HUDEP-2 (cell line): Measurements from ENCODE around the gene SLC6A6.

ENCODE experiments used
- DNase-seq, 76 experiments: peaks; one replicate each; lab custom pipeline; 2025; ENCODE audit not compliant: unreplicated experiment in 76 of 76; lab: John Stamatoyannopoulos, UW

Gene SLC6A6

GRCh38 chr3:14451844-14452739 is 49.7 kb downstream of the SLC6A6 start:
- no peak for DNase-seq

DNA sequence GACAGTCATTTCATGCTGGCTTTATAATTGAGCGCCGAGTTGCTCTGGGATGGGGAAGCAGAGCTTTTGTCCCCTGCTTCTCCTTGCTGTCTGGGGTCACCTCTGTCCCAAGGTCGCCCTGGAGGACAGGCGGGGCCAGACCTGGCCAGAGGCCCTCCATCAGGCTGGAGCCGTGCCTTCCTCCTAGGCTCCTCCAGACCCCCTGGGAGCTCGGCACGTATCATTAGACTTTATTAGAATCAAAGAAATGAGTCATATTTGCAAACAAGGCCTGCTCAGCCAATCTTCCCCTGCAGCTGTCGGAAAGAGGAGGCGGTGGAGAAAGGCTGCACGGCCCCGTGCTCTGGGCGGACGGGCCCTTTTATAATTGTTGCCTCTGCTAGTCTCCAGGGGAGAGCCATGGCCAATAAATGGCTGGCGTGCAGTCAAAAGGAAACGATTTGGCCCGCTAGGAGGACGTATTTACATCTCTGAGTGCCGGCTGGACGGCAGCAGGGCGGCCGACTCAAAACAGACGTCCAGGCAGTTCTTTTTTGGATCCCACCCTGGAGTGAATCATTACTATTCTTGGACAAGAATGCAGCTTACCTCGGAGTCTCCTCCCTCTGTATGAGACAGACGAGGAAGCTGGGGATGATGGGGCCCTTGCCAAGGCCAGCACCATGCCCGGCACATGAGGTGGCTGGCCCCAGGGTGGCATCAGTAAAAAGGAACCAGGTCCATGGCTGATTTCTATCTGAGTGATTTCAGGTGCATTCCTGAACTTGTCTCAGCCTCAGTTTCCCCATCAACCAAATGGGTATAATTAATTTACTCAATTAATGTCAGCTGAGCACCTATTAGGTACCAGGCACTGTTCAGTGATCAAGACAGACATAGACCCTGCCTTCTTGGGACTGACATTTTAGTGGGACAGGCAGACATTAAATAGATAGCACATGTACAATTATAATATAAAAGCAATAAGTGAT is 50.6 kb downstream of the SLC6A6 start:
- DNase-seq = no peak

DNA sequence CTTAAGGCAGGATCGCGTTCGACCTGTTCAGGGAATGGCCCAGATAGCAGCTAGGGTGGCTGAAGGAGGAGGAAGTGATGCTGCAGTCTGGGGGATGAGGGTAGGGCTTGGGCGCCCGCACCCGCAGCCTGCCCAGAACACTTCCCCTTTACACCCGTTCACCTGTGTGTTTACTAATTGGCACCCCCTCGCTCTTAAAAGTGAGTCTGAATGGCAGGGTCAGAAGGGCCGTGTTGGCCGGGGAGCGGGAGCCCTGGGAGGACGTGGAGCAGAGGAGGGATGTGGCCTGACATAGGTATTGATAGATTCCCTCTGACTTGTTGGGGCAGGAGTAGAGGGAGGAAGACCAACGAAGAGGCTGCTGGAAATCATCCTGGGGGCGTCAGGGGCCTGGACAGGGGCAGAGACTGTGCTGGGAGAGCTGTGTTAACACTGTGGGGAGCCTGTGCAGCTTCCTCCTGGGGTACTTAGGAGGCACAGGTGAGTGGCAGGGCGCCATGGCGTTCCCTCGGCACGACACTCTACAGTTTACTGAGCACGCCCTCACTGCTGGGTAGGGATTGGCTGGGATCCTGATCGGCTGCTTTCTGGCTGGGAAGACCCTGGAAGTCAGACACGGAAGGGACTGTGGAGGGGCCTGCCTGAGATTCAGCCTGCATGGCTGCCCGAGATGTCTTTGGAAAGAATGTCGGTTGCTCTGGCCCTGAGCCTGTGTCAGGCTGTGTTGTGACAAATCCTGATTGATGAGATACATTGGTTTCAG is 51.7 kb downstream of the SLC6A6 start:
- no peak for DNase-seq

DNA sequence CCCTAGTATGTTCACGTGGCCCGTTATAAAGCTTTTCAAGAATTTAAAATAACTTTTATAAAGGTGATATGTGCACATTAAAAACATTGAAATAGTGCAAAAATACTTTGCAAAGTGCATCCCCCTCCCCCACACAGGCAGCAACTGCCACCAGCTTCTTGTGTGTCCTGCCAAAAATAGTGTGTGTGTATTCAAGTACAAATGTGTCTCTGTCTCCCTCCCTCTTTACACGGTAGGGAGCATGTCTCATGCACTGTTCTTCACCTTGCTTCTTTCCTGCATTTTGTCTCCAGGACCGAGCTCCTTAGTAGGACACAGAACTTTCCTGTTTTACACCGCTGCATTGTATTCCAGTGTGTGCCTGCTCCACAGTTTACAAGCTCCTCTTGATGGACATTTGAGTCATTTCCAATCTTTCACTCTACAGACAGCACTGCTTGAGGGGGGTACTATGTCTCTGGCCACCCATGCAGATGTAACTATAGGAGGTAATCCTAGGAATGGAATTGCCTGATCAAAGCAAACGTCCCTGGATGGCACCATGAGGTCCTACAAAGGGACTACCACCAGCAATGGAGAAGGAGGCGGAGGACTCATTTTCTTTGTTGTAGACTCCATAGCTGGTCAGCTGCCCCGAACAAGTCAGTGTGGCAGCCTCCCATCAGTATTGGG is 52.4 kb downstream of the SLC6A6 start:
- DNase-seq = no peak

- DNase-seq = no peak
Measured at GRCh38 chr3:14455571-14456317, 53.3 kb downstream of the SLC6A6 start.

- DNase-seq = no peak
Measured at GRCh38 chr3:14456794-14457193, 54.4 kb downstream of the SLC6A6 start.

- no peak for DNase-seq
Measured at GRCh38 chr3:14457481-14457880, 55.1 kb downstream of the SLC6A6 start.

DNA sequence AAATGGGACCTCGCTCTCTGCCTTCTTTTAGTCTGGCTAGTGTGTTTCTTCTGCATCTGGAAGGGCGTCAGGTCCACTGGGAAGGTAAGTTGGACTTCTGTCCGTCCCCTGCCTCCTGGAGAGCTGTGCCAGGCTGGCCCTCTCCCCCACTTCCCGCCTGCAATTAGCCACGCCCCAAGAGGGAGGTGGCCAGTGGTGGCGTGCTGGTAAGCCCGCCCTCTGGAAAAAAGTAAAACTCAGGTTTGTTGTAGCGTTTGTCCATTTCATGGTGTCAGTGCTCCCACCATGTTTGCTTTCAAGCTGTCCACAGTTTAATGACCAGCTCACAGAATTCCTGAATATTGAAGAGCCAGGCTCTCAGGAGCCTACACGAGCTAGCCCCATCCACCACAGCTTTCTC is 55.6 kb downstream of the SLC6A6 start:
- peak in 6 of 76 experiments; percentile 6 to 36 (median 16) for DNase-seq

GRCh38 chr3:14458434-14459275 is 56.2 kb downstream of the SLC6A6 start:
- DNase-seq = no peak

- no peak for DNase-seq
Measured at GRCh38 chr3:14459384-14459783, 57.0 kb downstream of the SLC6A6 start.

DNA sequence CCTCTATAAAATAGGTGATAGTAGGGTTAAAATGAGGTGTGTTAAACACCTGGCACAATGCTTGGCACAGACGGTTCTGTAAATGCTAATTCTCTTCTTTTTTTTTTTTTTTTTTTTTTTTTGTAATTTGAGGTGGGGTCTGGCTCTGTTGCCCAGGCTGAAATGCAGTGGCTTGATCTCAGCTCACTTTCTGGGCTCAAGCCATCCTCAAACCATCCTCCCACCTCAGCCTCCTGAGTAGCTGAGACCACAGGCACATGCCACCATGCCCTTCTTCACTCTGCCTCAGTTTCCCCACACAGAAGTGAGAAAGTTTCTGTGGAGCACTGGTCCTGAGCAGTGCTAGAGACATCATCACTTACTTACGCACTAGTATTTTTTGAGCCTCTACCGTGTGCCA is 57.4 kb downstream of the SLC6A6 start:
- no peak for DNase-seq

GRCh38 chr3:14460342-14461005 is 58.1 kb downstream of the SLC6A6 start:
- DNase-seq = peak in 1 of 76 experiments; percentile 4

GRCh38 chr3:14461006-14461747 is 58.8 kb downstream of the SLC6A6 start:
- DNase-seq = no peak

DNA sequence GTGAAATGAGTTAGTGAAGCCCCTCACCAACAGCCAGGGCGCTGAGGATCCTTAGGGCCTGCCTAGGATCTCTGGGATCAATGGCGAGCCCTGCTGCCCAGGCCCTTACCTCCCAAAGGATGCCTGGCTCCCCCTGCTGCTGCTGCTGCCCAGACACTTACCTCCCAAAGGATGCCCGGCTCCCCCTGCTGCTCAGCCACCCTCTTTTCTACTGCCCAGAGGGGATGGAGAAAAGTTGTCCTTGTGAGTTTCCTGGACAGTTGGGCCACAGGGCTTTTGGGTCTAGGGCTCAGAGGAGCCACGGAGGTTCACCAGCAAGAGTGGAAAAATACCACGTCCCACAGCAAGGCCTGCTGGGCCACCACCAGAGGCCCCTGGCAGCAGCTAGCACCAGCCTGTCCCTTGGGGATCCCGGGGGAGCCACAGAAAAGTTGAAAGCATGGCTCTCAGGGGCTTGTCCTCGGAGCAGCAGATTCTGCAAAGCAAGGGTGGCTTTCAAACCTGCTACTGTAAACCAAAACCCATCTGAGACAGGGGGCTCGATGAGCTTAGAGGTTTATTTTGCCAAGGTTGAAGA is 59.4 kb downstream of the SLC6A6 start:
- DNase-seq = peak in 60 of 76 experiments; percentile 2 to 67 (median 40)

- no peak for DNase-seq
Measured at GRCh38 chr3:14462738-14463137, 60.3 kb downstream of the SLC6A6 start.

DNA sequence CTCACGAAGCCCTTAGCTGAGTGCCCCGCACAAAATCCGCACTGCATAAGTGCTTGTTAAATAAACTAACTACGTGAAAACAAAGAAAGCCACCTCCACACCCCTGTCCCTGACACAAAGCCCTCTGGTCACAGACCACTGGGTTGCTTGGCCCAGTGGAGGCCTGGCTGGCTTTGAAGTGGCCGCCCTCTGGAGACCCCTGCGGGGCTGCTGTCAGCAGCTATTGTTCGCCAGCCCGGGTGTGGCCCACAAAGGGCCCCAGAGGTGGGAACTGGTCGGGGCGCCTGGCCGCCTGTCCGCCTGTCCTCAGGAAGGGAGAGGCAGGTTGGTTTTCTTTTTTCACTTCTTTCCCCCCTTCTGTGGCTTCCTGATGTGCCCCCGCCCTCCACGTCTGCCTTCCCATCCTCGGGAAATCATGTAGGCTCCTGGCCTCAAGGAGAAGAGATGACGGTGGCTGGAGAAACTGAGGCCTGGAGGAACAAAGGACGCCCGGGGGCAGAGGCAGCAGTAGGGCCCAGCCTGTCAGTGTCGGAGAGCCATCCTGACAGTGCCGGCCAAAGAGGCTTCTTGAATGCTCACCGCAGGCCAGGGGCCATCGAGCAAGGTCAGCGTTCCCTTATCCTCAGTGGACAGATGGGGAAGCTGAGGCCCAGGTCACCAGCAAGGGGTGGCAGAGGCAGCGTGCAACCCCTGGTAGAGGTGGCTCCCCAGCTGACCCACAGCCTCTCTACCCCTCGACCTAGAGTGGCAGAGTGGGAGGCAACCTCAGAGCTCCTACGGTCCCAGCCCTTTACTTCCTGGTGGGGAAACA is 61.1 kb downstream of the SLC6A6 start:
- no peak for DNase-seq
